ENCODE results near the gene MAP3K3.

MAP3K3 gene

GRCh38 chr17:63652106-63652505, 29.9 kb downstream of the MAP3K3 start:
- DNase-seq (ENCODE audit: low read depth in 2 of 2): no peak

- DNase-seq (ENCODE audit: low read depth in 2 of 2): no peak
Measured at GRCh38 chr17:63653050-63653449, 30.8 kb downstream of the MAP3K3 start.

GRCh38 chr17:63657786-63658185, 35.6 kb downstream of the MAP3K3 start:
- no peak for DNase-seq (ENCODE audit: low read depth in 2 of 2)

- DNase-seq (ENCODE audit: low read depth in 2 of 2): no peak
Measured at GRCh38 chr17:63658366-63658765, 36.1 kb downstream of the MAP3K3 start.

- no peak for DNase-seq (ENCODE audit: low read depth in 2 of 2)
Measured at GRCh38 chr17:63659850-63660249, 37.6 kb downstream of the MAP3K3 start.

GRCh38 chr17:63665527-63666214, 43.5 kb downstream of the MAP3K3 start:
- DNase-seq (ENCODE audit: low read depth in 2 of 2): no peak

GRCh38 chr17:63672856-63673255, 50.6 kb downstream of the MAP3K3 start:
- no peak for DNase-seq (ENCODE audit: low read depth in 2 of 2)

- DNase-seq (ENCODE audit: low read depth in 2 of 2): no peak
Measured at GRCh38 chr17:63675231-63675606, 53.0 kb downstream of the MAP3K3 start.

- DNase-seq (ENCODE audit: low read depth in 2 of 2): no peak
Measured at GRCh38 chr17:63675607-63676546, 53.7 kb downstream of the MAP3K3 start.

GRCh38 chr17:63676584-63676983, 54.4 kb downstream of the MAP3K3 start:
- no peak for DNase-seq (ENCODE audit: low read depth in 2 of 2)

GRCh38 chr17:63679214-63679613, 57.0 kb downstream of the MAP3K3 start:
- DNase-seq (ENCODE audit: low read depth in 2 of 2): no peak

- no peak for DNase-seq (ENCODE audit: low read depth in 2 of 2)
Measured at GRCh38 chr17:63680700-63681099, 58.5 kb downstream of the MAP3K3 start.

- no peak for DNase-seq (ENCODE audit: low read depth in 2 of 2)
Measured at GRCh38 chr17:63681530-63681929, 59.3 kb downstream of the MAP3K3 start.

GRCh38 chr17:63682441-63682840, 60.2 kb downstream of the MAP3K3 start:
- no peak for DNase-seq (ENCODE audit: low read depth in 2 of 2)

- DNase-seq (ENCODE audit: low read depth in 2 of 2): no peak
Measured at GRCh38 chr17:63682981-63683380, 60.8 kb downstream of the MAP3K3 start.

- DNase-seq (ENCODE audit: low read depth in 2 of 2): no peak
Measured at GRCh38 chr17:63685041-63685440, 62.8 kb downstream of the MAP3K3 start.

- DNase-seq (ENCODE audit: low read depth in 2 of 2): no peak
Measured at GRCh38 chr17:63685578-63685977, 63.4 kb downstream of the MAP3K3 start.

GRCh38 chr17:63686138-63686685, 64.0 kb downstream of the MAP3K3 start:
- no peak for DNase-seq (ENCODE audit: low read depth in 2 of 2)

- DNase-seq (ENCODE audit: low read depth in 2 of 2): no peak
Measured at GRCh38 chr17:63688396-63689020, 66.3 kb downstream of the MAP3K3 start.

GRCh38 chr17:63689479-63689878, 67.3 kb downstream of the MAP3K3 start:
- DNase-seq (ENCODE audit: low read depth in 2 of 2): no peak

GRCh38 chr17:63692195-63692816, 70.1 kb downstream of the MAP3K3 start:
- DNase-seq (ENCODE audit: low read depth in 2 of 2): no peak
